ENCODE measurements around the gene KRT86.

The KRT86 gene

DNA sequence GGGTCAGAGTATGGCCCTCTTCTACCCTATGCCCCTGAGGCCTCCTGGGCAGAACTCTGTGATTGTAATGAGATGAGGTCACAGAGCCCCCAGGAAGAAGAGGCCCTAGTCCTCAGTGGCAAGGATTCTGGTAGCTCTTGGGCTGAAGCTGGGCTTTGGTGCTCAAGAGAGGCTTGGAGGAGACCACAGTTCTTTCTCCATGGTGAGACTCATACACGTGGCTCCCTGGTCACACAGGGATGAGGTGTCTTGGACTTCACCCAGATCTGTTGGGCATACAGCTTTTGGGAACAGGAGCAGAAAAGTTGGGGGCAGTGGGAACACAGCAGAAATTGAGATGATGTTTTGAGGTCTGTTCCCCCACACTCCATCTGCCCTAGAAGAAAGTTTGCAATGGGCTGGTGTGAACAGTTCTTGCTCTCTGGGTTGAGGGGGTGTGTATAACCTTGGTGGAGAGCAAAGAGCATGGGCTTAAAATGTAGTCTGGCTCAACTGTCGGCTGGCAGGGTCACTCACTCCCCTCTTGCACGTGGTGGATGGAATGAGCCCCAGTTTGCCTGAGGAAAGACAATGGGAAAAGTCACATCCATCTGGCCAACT, at the start of gene KRT86:
Gene KRT86, plus strand, starts transcription at position 125 of the 600 bp plus-strand sequence. CDS start 27,272 bp downstream, outside the sequence.
- no peak for DNase-seq (ENCODE audit: low spot score)

DNA sequence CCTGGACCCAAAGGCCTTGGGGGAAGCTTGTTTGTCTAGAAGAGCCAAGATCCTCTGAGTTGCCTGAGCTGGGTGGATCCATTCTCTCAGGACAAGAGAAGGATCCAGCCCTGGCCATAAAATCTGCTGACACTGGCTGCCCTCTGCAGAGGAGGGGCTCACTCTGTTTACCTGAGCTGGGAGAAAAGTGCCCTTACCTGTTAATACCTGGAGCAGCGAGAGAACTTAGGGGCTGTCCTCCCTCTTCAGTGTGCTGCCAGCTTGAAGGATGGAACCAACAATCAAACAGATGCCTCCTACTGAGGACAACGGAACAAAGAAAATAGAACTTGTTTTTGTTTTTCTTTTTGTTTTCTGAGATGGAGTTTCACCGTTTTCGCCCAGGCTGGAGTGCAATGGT, 48.7 kb upstream of the KRT86 start:
- DNase-seq (ENCODE audit: low spot score) = no peak

DNA sequence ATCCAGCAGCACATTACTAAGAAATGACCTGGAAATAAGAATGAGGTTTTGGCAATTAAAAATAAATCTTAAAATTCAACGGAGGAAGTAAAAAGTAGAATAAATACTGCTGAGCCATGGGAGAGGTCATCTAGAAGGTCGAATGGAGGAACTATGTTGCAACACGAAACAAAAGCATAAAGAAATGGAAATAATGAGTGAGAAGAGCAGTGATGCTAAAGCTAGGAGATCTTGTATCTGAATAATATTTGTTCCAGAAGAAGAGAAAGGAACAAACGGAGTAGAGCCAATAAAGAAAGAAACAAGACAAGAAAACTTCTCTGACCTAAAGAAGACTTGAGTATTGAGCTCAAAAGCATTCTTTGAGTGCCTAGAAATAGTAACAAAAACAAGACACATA, 48.0 kb upstream of the KRT86 start:
- no peak for DNase-seq (ENCODE audit: low spot score)

DNA sequence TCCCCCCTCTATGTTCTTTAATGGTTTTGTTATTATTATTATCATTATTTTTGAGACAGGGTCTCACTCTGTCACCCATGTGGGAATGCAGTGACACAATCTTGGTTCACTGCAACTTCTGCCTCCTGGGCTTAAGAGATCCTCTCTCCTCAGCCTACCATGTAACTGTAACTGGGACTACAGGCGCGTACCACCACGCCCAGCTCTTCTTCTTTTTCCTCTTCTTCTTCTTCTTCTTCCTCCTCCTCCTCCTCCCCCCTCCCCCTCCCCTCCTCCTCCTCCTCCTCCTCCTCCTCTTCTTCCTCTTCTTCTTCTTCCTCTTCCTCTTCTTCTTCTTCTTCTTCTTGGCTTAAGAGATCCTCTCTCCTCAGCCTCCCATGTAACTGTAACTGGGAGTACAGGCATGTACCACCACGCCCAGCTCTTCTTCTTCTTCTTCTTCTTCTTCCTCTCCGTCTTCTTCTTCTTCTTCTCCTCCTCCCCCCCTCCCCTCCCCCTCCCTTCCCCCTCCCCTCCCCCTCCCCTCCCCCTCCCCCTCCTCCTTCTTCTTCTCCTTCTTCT, 46.8 kb upstream of the KRT86 start:
- DNase-seq (ENCODE audit: low spot score) = no peak

DNA sequence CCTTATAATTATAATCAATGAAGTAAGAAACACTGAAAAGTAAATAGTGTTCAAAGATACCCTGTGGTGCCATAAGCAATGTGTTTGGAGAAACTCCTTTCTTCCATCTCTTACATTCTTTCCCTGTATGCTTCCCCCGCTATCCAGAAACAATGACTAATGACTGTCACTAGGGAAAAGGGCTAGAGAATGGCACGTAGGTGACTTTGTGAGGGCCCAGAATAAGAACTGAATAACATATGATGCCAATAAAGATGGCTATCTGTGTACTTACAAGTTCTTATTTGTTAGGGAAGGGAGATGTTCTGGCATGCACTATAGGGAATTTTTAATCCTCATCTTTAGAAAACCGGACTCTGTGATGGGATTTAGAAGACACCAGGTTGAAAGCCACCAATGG, 46.1 kb upstream of the KRT86 start:
- DNase-seq (ENCODE audit: low spot score) = no peak

DNA sequence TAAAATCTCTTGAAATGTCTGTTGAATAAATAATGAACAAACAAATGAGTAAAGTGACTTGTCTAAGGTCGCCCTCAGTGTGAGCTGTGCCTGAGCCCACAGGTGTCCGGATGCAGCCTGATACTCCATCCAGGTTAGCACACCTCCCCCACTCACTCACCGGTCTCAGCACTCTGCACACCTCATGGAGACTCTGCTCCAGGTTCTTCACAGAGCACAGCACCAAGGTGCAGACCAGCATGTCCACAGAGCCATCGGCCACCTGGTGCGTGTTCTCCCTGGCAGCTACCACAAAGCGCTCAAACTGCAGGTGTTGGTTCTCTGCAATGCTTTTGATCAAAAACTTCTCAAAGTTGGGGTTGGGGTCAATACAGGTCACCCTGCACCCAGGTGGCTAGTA, 45.5 kb upstream of the KRT86 start:
- no peak for DNase-seq (ENCODE audit: low spot score)

DNA sequence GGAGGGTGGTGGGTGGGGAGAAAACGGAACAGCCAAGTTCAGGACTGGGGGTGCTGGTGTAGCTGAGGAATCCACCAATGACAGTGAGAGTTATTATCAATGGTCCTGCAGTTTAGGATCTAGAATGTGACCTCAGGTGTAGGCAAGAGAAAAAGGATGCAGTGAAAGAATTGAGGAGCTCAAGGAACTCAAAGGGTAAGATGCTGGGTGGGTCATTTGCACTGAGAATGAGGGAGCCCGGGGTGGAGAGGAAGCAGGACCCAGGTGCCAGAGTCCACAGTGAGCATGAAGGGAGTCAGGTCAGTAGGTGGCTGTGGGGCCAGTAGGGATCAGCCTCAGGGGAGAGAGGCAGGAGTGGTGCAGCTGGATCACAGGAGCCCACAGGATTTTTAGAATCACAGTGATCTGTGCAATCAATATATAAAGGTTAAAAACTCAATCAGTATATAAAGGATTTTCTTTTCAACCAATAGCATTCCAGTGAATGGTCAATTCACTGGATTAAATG, 44.6 kb upstream of the KRT86 start:
- no peak for DNase-seq (ENCODE audit: low spot score)

DNA sequence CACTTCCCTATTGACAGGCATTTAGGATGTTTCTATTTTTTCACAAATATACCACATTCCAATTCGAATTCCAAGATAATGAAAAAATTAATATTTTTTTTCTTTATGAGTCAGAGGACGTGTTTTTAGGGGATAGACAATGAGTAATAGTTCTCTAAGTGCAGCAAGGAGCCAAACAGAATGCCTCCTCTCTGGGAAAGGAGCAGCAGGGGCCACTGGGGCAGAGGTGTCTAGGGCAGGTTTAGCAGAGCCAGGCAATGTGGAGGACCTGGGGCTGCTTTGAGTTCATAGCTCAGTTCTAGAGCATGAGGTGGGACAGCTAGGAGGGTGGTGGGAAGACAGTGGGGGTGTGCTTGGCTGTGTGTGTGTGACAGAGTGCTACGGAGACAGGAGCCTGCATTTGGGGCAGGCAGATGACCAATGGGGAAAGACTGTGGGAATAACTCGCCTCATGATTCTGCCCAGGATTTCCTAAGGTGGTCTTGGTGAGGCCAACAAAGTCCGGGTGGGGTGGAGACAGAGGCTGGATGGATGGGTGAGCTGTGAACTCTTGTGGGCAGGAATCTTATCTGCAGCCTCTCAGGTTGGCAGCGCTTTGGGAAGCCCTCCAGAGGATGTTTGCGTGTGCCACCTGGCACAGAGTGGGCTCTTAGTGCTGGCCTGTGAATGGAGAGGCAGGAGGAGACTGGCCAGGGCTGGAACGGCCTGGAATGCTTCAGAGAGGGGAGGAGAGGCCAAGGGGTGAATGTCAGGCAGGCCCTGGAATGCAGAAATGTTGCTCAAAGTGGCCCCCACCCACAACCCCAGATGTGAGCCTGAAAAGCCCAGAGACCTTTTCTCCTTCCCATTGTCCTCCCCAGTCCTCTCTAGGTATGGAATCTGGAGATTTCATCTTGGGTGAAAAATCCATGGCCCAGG, 43.8 kb upstream of the KRT86 start:
- no peak for DNase-seq (ENCODE audit: low spot score)

DNA sequence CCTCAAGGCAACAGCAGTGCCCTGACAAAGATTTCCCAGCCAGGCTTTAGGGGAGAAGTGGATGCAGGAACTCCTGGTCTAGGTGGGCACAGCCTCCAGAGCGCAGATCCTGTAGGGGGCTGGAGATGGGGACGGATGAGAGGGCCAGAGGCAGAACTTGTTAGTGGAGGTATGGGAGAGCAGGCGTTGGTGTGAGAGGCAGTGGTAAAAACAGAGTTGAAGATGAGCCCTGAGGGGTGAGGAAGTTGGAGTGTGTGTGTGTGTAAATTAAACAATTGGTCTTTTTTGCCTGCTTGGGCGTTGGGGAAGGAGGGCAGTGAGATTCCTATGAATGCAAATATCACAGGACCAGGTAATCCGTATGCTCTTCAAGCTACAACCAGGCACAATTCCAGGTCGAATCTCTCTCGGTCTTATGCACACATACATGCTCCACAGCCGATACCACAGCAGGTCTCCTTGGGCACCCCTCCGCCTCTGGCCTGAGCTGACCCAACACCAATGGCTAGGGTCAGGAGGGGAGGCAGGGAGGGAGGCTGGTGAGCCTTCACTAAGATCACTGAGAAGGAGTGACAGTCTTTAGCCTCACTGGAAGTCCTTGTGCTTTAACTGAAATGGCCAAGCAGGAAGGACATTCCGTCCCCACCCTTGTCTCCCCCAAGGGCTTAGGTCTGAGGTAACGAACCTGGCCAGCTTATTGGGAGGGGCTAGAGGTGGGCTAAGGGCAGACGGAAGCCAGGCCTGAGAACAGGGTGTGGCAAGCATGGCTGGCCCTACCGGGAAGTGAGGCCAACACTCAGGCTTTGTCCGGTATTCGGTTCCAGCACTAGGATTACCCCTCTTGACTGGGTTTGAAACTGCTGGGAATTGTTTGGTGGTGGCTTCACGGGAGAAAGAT, 42.9 kb upstream of the KRT86 start:
- no peak for DNase-seq (ENCODE audit: low spot score)

DNA sequence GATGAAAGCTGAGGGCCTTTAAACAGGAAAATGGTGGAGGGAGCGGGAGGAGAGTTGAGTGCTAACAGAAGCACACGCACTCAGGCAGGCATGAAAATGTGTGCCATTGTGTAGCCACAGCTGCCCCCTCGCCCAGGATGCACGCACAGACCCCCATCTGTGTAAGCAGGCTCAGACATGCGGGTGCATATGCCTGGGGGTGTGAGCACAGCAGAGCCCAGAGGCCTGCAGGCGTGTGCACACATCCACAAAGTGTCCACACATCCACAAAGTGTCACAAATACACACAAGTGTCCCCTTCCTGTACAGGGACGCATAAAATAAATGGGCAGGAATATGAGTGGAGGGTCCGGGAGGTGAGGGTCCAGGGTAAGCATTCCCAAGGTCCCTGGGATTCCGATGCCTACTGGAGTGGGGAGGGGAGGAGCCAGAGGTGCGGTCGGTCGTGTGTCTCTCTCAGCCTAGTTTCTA, 42.2 kb upstream of the KRT86 start:
- no peak for DNase-seq (ENCODE audit: low spot score)

DNA sequence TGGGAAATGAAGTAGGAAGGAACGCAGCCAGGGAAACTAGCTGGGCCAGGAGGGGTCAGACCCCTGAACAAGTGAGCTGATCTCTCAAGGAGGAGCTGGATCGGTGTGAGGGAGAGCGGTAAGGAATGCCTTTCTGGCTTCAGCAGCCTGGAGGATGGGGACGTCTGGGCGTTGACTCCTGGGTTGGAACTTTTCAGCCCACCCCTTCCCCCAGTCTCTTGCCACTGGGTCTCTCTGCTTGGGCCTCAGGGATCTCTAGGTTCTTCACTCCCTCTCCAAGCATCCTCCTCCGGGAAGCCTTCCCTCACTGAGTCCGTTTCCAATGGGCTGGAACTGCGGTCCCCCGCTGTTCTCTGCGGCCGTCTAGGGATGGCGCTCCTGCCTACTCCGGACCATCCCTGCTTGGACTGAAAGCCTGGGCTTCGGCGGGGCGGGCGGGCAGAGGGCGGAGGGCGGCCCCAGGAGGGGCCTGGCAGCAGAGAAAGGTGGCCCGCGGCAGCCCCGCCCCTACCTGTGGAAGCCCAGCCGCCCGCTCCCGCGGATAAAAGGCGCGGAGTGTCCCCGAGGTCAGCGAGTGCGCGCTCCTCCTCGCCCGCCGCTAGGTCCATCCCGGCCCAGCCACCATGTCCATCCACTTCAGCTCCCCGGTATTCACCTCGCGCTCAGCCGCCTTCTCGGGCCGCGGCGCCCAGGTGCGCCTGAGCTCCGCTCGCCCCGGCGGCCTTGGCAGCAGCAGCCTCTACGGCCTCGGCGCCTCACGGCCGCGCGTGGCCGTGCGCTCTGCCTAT, 41.6 kb upstream of the KRT86 start, which contains the start of gene KRT7:
Gene KRT7, plus strand, starts transcription at position 570 of the 788 bp plus-strand sequence. Its CDS starts 54 bp downstream, at position 624.
- DNase-seq (ENCODE audit: low spot score) = no peak

DNA sequence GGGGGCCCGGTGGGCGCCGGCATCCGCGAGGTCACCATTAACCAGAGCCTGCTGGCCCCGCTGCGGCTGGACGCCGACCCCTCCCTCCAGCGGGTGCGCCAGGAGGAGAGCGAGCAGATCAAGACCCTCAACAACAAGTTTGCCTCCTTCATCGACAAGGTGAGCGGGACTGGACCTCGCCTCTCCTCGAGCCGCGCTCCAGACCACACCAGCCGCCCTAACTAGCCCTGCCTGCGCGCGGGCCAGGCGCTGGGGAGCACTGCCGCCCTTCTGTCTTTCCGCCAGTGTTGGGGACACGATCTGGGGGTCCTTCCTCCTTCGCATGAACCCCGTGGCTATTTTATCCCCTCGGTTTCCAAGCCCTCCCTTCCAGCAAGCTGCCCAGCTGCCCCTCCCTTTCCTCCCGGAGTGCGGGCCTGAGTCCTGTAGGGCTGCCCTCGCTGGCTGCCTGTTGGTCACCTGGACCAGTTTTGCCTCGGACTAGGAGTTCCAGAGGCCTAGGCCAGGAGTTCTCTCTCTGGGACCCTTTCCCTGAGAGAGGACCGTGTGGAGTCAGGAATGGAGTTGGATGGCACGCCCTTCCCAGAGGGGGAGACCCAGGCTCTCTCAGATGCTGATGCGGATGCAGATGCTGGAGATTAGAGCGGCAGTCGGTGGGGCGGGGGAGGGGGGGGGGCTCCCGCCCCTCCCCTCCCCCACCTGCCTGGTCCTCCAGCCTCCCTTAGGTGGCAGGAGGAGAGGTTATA, 40.8 kb upstream of the KRT86 start:
- DNase-seq (ENCODE audit: low spot score) = no peak

DNA sequence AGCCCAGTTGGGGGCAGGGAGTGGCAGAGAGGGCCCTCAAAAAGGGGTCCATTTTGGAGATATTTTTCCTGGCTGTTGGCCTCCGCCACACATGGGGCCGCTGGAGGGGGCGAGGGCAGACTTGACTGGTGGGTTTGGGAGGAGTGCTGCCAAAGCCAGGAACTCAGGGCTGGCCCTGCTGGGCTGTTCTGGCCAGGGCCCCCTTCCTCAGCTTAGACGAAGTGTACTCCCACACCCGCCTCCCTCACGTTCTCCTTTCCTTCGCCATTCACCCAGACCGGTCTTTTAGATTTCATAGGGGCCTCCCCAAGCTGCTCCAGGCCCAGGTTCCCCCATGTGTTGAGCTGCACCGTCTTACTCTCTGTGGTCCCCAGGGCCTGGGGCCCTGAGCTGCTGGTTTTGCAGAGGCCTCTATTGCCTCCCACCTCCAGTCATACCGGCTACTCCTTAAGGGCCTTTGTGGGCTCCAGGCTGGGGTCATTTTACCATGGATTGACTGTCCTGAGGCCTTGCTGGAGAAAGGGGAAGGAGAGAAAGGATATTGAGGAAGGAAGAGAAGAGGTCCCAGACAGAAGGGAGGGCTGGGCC, 40.1 kb upstream of the KRT86 start:
- no peak for DNase-seq (ENCODE audit: low spot score)

DNA sequence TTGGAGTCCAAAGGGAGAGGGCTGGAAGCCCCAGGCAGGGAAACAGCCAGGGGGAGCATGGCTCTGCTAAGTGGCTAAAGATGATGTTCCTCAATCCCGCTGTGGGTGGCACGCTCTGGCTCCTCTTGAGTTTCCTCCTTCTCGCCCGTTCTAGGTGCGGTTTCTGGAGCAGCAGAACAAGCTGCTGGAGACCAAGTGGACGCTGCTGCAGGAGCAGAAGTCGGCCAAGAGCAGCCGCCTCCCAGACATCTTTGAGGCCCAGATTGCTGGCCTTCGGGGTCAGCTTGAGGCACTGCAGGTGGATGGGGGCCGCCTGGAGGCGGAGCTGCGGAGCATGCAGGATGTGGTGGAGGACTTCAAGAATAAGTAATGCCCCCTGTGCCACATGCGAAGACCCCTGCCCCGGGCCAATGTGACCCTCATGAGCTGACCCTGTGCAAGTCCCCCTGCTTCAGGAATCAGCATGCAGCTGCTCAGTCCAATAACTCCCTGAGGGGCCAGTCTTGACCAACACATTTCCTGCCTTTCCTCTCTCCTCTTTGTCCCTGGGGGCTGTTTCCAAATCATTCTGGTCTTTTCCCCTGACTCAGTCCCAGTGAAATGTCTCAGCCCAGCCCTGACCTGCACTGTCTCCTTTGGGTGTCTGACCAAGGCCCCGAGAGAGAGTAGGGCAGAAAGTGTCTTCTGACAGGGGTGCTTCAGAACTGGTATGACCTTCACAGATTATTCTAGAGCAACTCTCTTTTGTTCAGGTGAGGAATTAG, 39.3 kb upstream of the KRT86 start:
- no peak for DNase-seq (ENCODE audit: low spot score)

DNA sequence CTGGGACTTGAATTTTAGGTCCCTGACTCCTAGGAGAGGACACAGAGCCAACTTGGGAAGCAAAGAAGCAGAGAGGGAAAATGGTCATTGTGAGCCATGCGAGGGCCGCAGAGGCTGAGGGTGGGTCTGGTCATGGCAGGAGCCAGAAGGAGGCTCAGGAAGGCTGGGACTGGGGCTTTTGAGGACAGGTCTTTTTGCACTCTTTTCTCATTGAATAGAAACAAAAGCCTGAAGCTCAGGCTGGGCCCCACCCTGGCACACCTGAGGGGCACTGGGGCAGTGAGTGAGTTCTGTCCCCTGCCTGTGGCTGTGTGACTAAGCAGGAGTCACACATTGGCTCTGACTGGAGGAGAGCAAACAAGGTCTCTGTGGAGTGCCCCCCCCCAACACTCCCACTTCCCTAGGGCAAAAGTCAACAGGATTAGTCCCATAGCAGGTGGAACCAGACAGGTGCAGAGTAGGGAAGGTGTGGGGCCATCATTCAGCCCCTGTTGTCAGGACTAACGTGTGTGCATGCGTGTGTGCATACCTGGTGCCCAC, 38.6 kb upstream of the KRT86 start:
- no peak for DNase-seq (ENCODE audit: low spot score)

DNA sequence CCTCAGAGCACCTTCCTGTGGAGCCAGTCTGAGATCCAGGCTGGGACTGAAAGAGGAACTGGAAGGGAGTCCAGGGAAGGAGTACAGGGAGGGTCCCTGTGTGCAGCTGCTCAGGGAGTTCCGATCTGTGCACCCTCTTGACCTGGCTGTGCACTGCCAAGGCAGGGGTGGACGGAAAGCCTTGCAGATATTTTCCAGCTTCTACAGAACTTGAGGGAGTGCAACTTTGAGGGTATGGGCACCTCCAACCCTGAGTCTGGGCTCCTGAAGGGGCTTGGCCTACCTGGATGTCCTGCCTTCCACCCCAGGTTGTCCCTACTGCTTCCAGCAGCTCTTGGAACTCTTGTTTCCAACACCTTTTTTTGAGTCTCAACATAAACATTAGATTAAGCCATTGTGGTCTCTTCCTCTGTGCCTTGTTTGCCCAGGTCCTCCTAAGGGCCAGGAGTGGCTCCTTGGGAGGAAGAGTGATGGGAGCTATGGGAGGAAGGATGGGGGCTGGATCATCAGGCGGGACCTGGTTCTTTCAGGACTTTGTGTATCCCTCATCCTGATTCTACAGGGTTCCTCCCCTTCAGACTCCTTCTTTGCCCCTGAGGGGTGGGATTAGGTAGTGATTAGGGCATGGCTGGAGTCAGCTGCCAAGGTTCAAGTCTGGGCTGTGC, 37.9 kb upstream of the KRT86 start:
- no peak for DNase-seq (ENCODE audit: low spot score)

DNA sequence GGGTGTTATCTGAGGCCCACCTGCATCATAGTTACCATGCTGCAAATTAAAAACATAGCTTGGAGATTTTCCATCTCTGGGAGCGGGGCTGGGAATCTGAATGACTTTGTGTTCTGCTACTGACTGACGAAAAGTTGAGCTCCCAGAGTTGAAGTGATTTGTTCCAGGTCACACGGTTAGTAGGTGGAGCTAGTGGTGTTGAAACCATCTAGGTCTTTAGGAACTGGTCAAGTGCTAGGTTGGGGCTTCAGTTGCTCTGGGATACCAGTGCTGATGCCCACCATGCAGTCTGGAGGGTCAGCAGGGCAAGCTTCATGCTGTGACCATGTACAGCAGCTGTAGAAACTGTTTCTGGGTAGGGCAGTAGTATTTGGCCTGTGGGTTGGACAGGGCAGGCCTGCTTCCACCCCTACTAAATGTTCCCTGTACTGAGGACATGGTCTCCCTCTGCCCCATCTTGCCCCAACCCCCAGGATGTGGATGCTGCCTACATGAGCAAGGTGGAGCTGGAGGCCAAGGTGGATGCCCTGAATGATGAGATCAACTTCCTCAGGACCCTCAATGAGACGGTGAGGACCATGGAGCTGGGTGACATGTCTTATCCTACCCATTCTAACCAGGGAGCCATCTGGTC, 36.1 kb upstream of the KRT86 start:
- DNase-seq (ENCODE audit: low spot score) = no peak

All from CD4-positive, alpha-beta T cell treated with Interleukin-2 at 100 ng/mL for 4 hours (primary cell).